Neutrophil (primary cell): ENCODE data around the gene ARPIN.
A peak's percentile ranks its signal among the peaks of the same experiment; 100 is the strongest.

Experiments used
- H3K27ac ChIP-seq: fragments of 200-600 bp; sonication (generic); 2 replicates; pipeline ENCODE4 v1.5.1; 2016; ENCODE audit warnings: mild to moderate bottlenecking, moderate library complexity
- H3K27me3 ChIP-seq: fragments of 200-600 bp; sonication (generic); 2 replicates; pipeline ENCODE4 v1.6.0; 2016; ENCODE audit warnings: mild to moderate bottlenecking
- H3K36me3 ChIP-seq: fragments of 200-600 bp; sonication (generic); 2 replicates; pipeline ENCODE4 v1.5.1; 2017
- H3K4me1 ChIP-seq, 2 experiments: fragments of 200-600 bp in 1 of 2; sonication (generic) in 1 of 2; 1 replicate in 1 of 2; 2 replicates in 1 of 2; pipeline versions ENCODE4 v1.5.1 to v1.6.1; 2013 to 2016; ENCODE audit warnings: low read depth in 1 of 2, low read length in 1 of 2, mild to moderate bottlenecking in 1 of 2, moderate library complexity in 1 of 2; ENCODE audit not compliant: control insufficient read depth in 1 of 2, insufficient read depth in 1 of 2
- H3K4me3 ChIP-seq, 2 experiments: fragments of 200-600 bp in 1 of 2; sonication (generic) in 1 of 2; 1 replicate in 1 of 2; 2 replicates in 1 of 2; pipeline ENCODE4 v1.5.1; 2013 to 2016; ENCODE audit warnings: low read depth in 1 of 2, low read length in 1 of 2, mild to moderate bottlenecking in 1 of 2, moderate library complexity in 1 of 2
- H3K9me3 ChIP-seq: fragments of 200-600 bp; sonication (generic); 2 replicates; pipeline ENCODE4 v1.5.1; 2016
- TF ChIP-seq, protein P1 (sequence below): fragments of 200-600 bp; sonication (generic); IDR thresholded peaks from 2 replicates; pipeline ENCODE4 v1.5.1; 2016; ENCODE audit warnings: antibody characterized with exemption

ARPIN gene

GRCh38 chr15:89907289-89907688, 5.5 kb downstream of the ARPIN start:
- H3K9me3 ChIP-seq, result no peaks in the 10 kb centered on the region
- peaks cover 39 to 48% of the 10 kb centered on the region in 2 experiments for H3K4me1 ChIP-seq
- TF ChIP-seq, protein P1, sequence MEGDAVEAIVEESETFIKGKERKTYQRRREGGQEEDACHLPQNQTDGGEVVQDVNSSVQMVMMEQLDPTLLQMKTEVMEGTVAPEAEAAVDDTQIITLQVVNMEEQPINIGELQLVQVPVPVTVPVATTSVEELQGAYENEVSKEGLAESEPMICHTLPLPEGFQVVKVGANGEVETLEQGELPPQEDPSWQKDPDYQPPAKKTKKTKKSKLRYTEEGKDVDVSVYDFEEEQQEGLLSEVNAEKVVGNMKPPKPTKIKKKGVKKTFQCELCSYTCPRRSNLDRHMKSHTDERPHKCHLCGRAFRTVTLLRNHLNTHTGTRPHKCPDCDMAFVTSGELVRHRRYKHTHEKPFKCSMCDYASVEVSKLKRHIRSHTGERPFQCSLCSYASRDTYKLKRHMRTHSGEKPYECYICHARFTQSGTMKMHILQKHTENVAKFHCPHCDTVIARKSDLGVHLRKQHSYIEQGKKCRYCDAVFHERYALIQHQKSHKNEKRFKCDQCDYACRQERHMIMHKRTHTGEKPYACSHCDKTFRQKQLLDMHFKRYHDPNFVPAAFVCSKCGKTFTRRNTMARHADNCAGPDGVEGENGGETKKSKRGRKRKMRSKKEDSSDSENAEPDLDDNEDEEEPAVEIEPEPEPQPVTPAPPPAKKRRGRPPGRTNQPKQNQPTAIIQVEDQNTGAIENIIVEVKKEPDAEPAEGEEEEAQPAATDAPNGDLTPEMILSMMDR, result no peak
- H3K27ac ChIP-seq, result no peak overlapping the region
- no peak overlapping the region for H3K4me3 ChIP-seq
- no peaks in the 10 kb centered on the region for H3K36me3 ChIP-seq
- H3K27me3 ChIP-seq, result peaks cover 5% of the 10 kb centered on the region

DNA sequence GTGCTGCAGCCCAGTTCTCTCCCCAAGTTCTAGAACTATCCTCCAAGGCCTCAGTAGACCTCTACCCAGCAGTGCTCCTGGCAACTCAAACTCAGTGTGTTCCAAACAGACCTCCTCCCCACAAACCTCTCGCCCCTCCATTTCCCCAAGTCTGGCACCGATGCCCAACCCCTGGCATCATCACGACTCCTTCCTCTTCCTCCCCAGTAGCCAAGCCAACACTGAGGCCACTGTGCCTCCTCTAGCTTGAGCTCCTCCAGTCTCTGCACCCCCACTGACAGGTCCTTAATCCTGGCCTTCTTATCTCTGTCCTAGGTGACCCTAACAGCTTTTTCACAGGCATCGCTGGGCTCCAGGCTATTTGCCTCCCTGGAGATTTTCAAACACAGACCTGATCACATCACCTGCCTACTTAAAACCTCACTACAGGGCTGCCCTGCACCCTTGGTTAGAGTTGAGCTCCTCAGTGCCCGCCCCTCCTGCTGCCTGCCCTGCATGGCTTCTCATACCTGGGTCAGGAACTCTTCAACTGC, 6.8 kb downstream of the ARPIN start:
- Histone ChIP-seq H3K27me3 (no peaks in the 10 kb centered on the region), H3K9me3 (no peaks in the 10 kb centered on the region), H3K4me1 (peaks cover 26 to 35% of the 10 kb centered on the region in 2 experiments), H3K36me3 (no peaks in the 10 kb centered on the region), H3K4me3 (no peak overlapping the region), H3K27ac (peak overlapping the region; percentile 71)
- TF ChIP-seq, protein P1, result no peak

- H3K9me3 ChIP-seq, result no peaks in the 10 kb centered on the region
- H3K36me3 ChIP-seq, result no peaks in the 10 kb centered on the region
- no peak overlapping the region for H3K4me3 ChIP-seq
- H3K4me1 ChIP-seq, result peaks cover 20 to 21% of the 10 kb centered on the region in 2 experiments
- H3K27me3 ChIP-seq, result no peaks in the 10 kb centered on the region
- peak overlapping the region; percentile 71 for H3K27ac ChIP-seq
- TF ChIP-seq, protein P1, result no peak
These were observed 8.2 kb downstream of the ARPIN start for GRCh38 chr15:89904519-89904918.

- Histone ChIP-seq H3K27ac (no peak overlapping the region), H3K27me3 (no peaks in the 10 kb centered on the region), H3K4me1 (peaks cover 20 to 21% of the 10 kb centered on the region in 2 experiments), H3K4me3 (no peak overlapping the region), H3K36me3 (no peaks in the 10 kb centered on the region), H3K9me3 (no peaks in the 10 kb centered on the region)
- TF ChIP-seq, protein P1, result no peak
These were observed 9.0 kb downstream of the ARPIN start for GRCh38 chr15:89903858-89904130.

DNA sequence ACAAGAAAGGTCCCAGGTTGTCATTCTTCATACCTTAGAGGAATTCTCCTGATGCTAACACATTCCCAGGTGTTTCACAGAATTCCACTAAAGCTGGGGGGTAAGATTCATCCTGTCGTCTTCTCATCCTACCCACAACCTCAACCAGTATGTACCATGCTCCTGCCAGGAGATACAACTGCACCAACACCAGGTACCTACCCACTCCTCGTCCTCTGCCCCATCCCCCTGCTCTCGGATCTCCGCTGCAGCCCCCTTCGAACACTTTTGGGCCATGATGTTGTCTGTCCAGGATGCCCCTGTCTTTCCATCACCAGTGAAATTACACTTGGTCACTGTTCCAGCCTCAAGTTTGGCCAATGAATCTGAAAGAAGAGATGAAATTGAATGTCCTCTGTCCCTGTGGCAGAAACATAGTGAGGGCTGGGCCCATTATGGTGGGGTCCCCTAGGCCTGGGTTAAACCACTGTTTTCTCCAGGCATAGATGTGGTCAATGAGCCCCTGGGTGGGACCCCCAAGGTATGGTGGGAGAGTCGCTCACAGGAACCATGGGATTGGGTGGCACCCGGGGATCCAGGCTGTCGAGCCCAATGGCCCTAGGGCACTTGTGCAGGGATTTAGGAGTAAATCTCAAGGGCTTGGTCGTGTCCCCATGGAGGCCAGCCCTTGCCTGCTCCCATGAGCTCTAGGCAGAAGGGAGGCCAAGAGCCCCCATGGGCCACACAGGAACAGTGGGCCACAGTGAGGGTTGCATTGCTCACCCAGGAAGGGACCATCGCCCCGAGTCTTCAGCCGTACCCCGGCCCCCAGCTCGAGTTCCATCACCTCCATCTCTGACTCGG, 9.5 kb downstream of the ARPIN start:
- TF ChIP-seq, protein P1, result no peak
- Histone ChIP-seq H3K27me3 (no peaks in the 10 kb centered on the region), H3K9me3 (no peaks in the 10 kb centered on the region), H3K36me3 (no peaks in the 10 kb centered on the region), H3K27ac (no peak overlapping the region), H3K4me1 (peaks cover 20 to 21% of the 10 kb centered on the region in 2 experiments), H3K4me3 (no peak overlapping the region)
